ENCODE measurements around the gene SH2D1B.
A peak's percentile ranks its signal among the peaks of the same experiment; 100 is the strongest.

The SH2D1B gene

DNA sequence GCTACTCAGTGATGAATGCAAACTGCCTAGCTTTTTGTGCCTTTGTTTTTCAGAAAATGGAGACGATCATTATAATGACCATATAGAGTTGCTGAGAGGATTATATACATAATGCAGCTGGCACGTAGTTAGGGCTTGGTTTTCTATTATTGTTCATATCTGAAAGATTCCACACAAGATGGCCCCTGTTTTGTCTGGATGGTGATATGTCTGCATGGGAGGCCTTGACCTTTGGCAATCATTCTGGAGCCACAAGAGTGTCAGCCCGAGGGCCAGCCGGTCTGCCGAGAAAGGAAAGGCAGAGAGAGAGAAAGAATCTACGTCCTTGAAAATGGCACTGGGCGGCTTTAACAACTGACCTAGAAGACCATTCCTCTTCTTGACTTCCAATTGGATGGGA, 5.7 kb upstream of the SH2D1B start:
- FAIRE-seq (no peak), DNase-seq (ENCODE audit: insufficient read length) (no peak)
- TF ChIP-seq TAF1 (IDR thresholded peaks at IDR 0.05; ENCODE audit: borderline replicate concordance, low read depth, low read length), result no peak
- TF ChIP-seq POLR2A (IDR thresholded peaks at IDR 0.05; ENCODE audit: low read depth, low read length), result no peak
- no peak for TF ChIP-seq POLR2AphosphoS5 (IDR thresholded peaks at IDR 0.05; ENCODE audit: low read depth, low read length)

DNA sequence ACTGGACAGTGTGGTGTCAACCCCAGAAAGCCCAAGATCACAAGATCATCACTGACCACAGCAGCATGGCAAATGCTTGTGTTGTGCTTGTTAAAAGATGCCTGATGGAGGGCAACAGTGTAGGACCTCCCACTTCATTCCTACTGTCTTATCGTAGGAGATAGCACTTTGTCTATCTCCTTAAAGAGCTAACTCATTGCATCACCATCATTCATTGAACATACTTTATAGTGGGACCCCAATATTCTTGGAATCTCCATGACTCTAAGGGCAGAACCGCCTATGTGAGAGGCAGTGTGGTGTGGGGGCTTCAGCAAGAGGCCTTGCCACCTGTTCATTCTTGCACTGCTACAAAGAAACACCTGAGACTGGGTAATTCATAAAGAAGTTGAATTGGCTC, 5.0 kb upstream of the SH2D1B start:
- DNase-seq (ENCODE audit: insufficient read length) (no peak), FAIRE-seq (peak; percentile 33)
- TF ChIP-seq POLR2A (IDR thresholded peaks at IDR 0.05; ENCODE audit: low read depth, low read length), result no peak
- no peak for TF ChIP-seq POLR2AphosphoS5 (IDR thresholded peaks at IDR 0.05; ENCODE audit: low read depth, low read length)
- no peak for TF ChIP-seq TAF1 (IDR thresholded peaks at IDR 0.05; ENCODE audit: borderline replicate concordance, low read depth, low read length)

DNA sequence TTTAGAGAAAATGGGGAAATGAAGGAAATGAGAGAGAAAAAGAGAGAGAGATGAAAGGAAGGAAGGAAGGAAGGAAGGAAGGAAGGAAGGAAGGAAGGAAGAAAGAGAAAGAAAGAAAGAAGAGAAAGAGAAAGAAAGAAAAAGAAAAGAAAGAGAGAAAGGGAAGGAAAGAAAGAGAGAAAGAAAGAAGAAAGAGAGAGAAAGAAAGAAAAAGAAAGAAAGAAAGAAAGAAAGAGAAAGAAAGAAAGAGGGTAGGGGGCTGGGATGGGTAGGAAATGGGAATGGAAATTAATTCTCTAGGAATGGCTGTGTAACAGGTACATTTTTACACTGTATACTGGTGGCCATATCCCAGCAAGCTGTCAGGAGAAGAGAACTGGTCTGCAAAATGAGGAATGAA, 4.3 kb upstream of the SH2D1B start:
- TF ChIP-seq POLR2A (IDR thresholded peaks at IDR 0.05; ENCODE audit: low read depth, low read length) (no peak), POLR2AphosphoS5 (IDR thresholded peaks at IDR 0.05; ENCODE audit: low read depth, low read length) (no peak), TAF1 (IDR thresholded peaks at IDR 0.05; ENCODE audit: borderline replicate concordance, low read depth, low read length) (no peak)
- no peak for FAIRE-seq
- DNase-seq (ENCODE audit: insufficient read length), result no peak

DNA sequence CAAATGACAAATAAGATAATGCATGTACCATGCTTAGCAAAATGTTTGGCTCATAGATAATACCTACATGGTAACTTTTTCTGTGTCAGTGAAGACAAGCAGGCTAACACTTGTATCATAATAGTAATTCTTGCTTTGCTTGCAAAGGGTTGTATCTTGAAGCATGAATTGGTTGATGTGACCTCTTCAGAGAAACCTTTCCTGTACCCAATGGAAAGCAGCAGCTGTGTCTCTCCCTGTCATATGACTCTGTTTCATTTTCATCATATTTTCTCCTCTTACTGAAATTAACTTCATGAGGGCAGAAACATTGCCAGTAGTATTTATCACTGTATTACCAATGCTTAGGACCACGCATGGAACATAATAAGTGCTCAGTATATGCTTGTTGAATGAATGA, 4.4 kb downstream of the SH2D1B start:
- DNase-seq (ENCODE audit: insufficient read length) (no peak), FAIRE-seq (no peak)
- TF ChIP-seq POLR2A (IDR thresholded peaks at IDR 0.05; ENCODE audit: low read depth, low read length) (no peak), POLR2AphosphoS5 (IDR thresholded peaks at IDR 0.05; ENCODE audit: low read depth, low read length) (no peak), TAF1 (IDR thresholded peaks at IDR 0.05; ENCODE audit: borderline replicate concordance, low read depth, low read length) (no peak)

DNA sequence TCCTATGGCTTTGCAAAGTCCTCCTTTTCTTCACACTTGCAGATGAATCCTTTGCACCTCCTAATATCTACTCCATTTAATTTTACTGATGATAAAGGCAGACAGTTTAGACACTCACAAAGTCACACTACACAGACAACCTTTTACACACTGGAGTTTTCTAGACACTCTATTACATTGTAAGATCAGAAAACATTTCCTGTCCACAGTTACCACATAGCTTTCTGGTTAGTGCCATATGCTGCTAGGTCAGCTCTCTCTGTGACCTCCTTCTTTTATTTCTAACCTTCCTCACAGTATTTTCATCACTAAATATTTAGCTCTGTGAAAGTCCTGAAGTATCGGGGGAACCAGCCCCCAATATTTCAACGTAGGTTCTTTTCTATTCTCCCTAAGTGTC, 5.1 kb downstream of the SH2D1B start:
- DNase-seq (ENCODE audit: insufficient read length) (no peak), FAIRE-seq (no peak)
- TF ChIP-seq POLR2A (IDR thresholded peaks at IDR 0.05; ENCODE audit: low read depth, low read length) (no peak), TAF1 (IDR thresholded peaks at IDR 0.05; ENCODE audit: borderline replicate concordance, low read depth, low read length) (no peak), POLR2AphosphoS5 (IDR thresholded peaks at IDR 0.05; ENCODE audit: low read depth, low read length) (no peak)

DNA sequence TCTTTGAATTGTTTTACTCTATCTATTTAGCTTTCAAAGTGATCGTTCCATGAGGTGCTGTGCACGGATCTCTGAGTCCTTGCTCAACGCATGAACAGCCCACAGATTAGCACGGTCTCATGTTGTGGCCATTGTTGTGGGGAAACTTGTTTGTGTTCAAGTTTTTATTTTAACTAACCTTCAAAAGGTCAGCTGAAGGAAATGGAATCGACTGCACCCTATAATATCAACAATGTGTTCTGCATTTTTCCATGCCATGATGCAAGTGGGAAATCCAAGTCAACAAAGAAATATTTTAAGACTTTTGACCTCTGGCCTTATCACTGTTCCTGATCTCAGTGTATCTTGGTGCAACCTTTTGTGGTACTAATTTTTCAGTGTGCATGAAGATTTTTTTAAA, 6.1 kb downstream of the SH2D1B start:
- TF ChIP-seq POLR2AphosphoS5 (IDR thresholded peaks at IDR 0.05; ENCODE audit: low read depth, low read length) (no peak), POLR2A (IDR thresholded peaks at IDR 0.05; ENCODE audit: low read depth, low read length) (no peak), TAF1 (IDR thresholded peaks at IDR 0.05; ENCODE audit: borderline replicate concordance, low read depth, low read length) (no peak)
- FAIRE-seq, result no peak
- DNase-seq (ENCODE audit: insufficient read length), result no peak

DNA sequence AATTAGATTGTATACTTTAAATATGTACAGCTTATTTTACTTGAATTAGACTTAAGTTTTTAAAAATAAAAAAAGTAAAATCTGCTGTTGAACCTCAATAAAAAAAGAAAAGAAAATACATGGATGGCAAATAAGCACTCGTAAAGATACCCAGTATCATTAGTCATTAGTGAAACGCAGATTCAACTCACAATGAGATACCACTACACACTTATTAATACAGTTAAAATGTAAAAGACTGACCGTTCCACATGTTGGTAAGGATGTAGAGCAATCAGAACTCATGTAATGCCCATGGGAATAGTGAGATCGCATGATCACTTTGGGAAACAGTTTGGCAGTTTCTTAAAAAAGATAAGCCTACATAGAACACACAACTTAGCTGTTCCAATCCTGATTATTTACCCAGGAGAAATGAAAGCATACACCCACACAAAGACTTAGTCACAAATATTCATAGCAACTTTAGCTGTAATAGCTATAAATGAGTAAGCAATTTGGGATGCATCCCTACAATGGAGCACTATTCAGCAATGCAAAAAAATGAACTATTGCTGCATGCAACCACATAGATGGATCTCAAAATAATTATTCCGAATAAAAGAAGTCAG, 7.3 kb downstream of the SH2D1B start:
- FAIRE-seq, result no peak
- TF ChIP-seq TAF1 (IDR thresholded peaks at IDR 0.05; ENCODE audit: borderline replicate concordance, low read depth, low read length) (no peak), POLR2AphosphoS5 (IDR thresholded peaks at IDR 0.05; ENCODE audit: low read depth, low read length) (no peak), POLR2A (IDR thresholded peaks at IDR 0.05; ENCODE audit: low read depth, low read length) (no peak)
- no peak for DNase-seq (ENCODE audit: insufficient read length)

DNA sequence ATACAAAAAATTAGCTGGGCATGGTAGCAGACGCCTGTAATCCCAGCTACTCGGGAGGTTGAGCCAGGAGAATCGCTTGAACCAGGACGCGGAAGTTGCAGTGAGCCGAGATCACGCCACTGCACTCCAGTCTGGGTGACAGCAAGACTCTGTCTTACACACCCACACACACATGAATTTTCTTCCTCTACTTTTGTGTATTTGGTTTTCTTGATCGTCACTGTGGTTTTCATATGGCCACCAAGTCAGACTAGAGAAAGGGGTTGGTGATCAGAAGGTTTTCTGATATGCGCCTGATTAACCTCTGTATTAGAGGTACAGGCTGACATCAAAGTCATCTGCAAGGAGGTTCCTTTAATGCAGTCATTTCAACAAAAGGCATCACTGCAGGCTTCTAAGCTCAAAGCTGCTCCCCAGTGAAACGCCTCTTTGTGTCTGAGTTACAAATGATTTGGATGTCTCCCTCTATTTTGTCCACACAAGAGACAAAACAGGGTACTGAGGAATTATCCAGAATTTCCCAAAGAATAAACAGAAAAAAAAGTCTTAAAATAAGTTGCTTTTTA, 11.1 kb downstream of the SH2D1B start:
- DNase-seq (ENCODE audit: insufficient read length) (no peak), FAIRE-seq (no peak)
- TF ChIP-seq POLR2AphosphoS5 (IDR thresholded peaks at IDR 0.05; ENCODE audit: low read depth, low read length), result no peak
- TF ChIP-seq TAF1 (IDR thresholded peaks at IDR 0.05; ENCODE audit: borderline replicate concordance, low read depth, low read length), result no peak
- TF ChIP-seq POLR2A (IDR thresholded peaks at IDR 0.05; ENCODE audit: low read depth, low read length), result no peak

DNA sequence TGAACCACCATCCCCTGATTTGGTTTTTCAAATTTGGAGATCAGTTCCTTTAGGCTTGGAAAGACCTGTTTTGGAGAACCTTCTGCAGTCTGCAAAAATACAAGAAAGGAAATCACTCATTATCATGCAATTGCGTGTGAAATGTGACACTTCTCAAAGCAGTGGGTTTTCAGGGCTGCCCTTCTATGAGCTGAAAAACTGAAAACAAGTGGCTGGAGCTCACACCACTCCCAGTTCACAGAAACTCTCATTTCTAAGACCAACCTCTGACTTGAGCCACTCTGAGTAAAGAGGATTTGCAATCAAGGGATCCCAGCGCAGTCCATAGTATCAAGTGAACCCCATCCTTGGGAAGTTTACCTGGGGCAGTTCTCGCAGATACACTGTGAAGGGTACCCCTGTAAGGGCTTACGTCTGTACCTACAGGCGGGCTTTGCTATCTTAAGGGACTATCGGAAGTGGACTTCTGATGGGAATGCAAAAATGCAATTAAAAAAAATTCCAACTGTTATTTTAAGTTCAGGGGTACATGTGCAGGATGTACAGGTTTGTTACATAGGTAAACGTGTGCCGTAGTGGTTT, 12.8 kb downstream of the SH2D1B start:
- FAIRE-seq (no peak), DNase-seq (ENCODE audit: insufficient read length) (no peak)
- TF ChIP-seq POLR2AphosphoS5 (IDR thresholded peaks at IDR 0.05; ENCODE audit: low read depth, low read length), result no peak
- TF ChIP-seq POLR2A (IDR thresholded peaks at IDR 0.05; ENCODE audit: low read depth, low read length), result no peak
- TF ChIP-seq TAF1 (IDR thresholded peaks at IDR 0.05; ENCODE audit: borderline replicate concordance, low read depth, low read length), result no peak

DNA sequence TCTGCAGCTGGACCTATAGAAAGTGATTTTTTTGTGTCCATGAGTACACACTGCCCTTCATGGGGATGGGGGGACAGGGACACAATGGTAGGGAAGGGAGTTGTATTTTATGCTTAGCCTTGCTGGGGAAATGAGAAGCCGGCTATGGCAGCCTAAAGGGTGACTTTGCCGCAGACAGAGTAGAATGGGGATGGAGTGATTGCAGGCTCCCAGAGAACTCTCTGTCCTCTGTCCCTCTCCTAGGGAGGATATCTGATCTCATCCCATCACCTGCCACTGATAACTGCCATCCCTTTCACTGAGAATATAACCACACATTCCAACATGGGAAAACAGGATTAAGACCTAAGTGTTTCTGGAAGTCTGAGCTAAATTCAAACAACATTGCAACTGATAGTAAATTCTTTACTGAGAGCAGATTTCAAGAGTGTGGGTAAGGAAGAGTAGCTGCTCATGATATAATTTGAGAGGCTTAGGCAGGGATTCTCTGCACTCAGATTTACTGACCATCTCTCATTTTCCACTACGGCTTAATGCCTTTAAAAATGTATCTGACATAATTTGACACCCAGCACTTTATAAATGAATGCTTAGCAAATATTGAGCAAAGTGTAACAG, 13.9 kb downstream of the SH2D1B start:
- DNase-seq (ENCODE audit: insufficient read length) (no peak), FAIRE-seq (no peak)
- TF ChIP-seq POLR2A (IDR thresholded peaks at IDR 0.05; ENCODE audit: low read depth, low read length), result no peak
- TF ChIP-seq POLR2AphosphoS5 (IDR thresholded peaks at IDR 0.05; ENCODE audit: low read depth, low read length), result no peak

DNA sequence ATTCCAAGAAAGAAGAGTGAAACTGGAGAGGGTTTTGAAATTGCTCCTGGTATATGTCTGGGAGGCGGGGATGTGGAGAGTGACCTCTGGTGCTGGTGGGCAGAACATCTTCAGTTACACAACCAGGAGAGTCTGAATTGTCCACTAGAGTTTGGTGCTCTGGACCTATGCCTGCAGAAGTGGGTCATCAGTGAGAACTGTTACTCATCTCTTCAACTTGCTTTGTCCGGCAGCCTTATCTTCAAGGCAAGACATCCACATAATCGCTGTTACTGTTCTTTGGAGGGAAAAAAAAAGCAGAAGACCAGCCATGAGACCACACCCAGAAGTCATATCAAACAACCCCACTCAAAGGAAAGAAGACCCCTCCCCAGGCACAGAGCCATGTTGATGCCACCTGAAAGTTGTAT, 14.9 kb downstream of the SH2D1B start:
- DNase-seq (ENCODE audit: insufficient read length) (no peak), FAIRE-seq (no peak)
- TF ChIP-seq TAF1 (IDR thresholded peaks at IDR 0.05; ENCODE audit: borderline replicate concordance, low read depth, low read length), result no peak
- no peak for TF ChIP-seq POLR2A (IDR thresholded peaks at IDR 0.05; ENCODE audit: low read depth, low read length)
- TF ChIP-seq POLR2AphosphoS5 (IDR thresholded peaks at IDR 0.05; ENCODE audit: low read depth, low read length), result no peak
